CMK (cell line): ENCODE results near the gene PFKFB4.
"Not testable (repeated sequence)": the region's sequence is repeated elsewhere in the genome, so short reads cannot be mapped to it uniquely, and the experiment has no call there.

Experiments
- DNase-seq: peaks from one replicate; pipeline ENCODE4 v3.0.0-alpha.2; 2010; ENCODE audit warnings: low read depth

PFKFB4 gene

GRCh38 chr3:48492461-48493202 lies 64.0 kb downstream of the PFKFB4 start:
- no peak for DNase-seq

- DNase-seq, result no peak
Observed at GRCh38 chr3:48486952-48487351, 69.7 kb downstream of the PFKFB4 start.

GRCh38 chr3:48482822-48483221 lies 73.8 kb downstream of the PFKFB4 start:
- DNase-seq, result not testable (repeated sequence)

- DNase-seq, result not testable (repeated sequence)
Observed at GRCh38 chr3:48480891-48481290, 75.7 kb downstream of the PFKFB4 start.

GRCh38 chr3:48478626-48479555 lies 77.7 kb downstream of the PFKFB4 start:
- DNase-seq, result no peak

- DNase-seq, result no peak
Observed at GRCh38 chr3:48477959-48478520, 78.6 kb downstream of the PFKFB4 start.

GRCh38 chr3:48476426-48477053 lies 80.1 kb downstream of the PFKFB4 start:
- no peak for DNase-seq

- DNase-seq, result no peak
Observed at GRCh38 chr3:48475188-48475587, 81.4 kb downstream of the PFKFB4 start.

- no peak for DNase-seq
Observed at GRCh38 chr3:48474619-48475018, 82.0 kb downstream of the PFKFB4 start.

GRCh38 chr3:48474031-48474430 lies 82.6 kb downstream of the PFKFB4 start:
- not testable (repeated sequence) for DNase-seq

GRCh38 chr3:48473617-48473952 lies 83.0 kb downstream of the PFKFB4 start:
- DNase-seq, result no peak

- DNase-seq, result peak; percentile 91
Observed at GRCh38 chr3:48472923-48473616, 83.5 kb downstream of the PFKFB4 start.

GRCh38 chr3:48472673-48472922 lies 84.0 kb downstream of the PFKFB4 start:
- no peak for DNase-seq

- no peak for DNase-seq
Observed at GRCh38 chr3:48470286-48470685, 86.3 kb downstream of the PFKFB4 start.

- no peak for DNase-seq
Observed at GRCh38 chr3:48469046-48469915, 87.3 kb downstream of the PFKFB4 start.

- DNase-seq, result no peak
Observed at GRCh38 chr3:48468329-48468731, 88.3 kb downstream of the PFKFB4 start.
